Activated naive CD8-positive, alpha-beta T cell treated with anti-CD3 and anti-CD28 coated beads, Interleukin-2, amount 50 U/mL, for 16 hours (primary cell): Measurements from ENCODE around the gene PDE4A.
"Not testable (repeated sequence)": the region's sequence is repeated elsewhere in the genome, so short reads cannot be mapped to it uniquely, and the experiment has no call there.

Source experiments
- DNase-seq: peaks from one replicate; pipeline ENCODE4 v3.0.0-alpha.2; 2020; ENCODE audit warnings: low read depth, low spot score

The PDE4A gene

GRCh38 chr19:10403137-10404021, 17.0 kb upstream of the PDE4A start, which contains the start of gene CDC37:
CDC37 (minus strand) TSS chr19:10403542; CDS start chr19:10403479, 63 bp downstream.
- DNase-seq: peak; percentile 92

- DNase-seq: no peak
Measured at GRCh38 chr19:10404888-10405820, 15.2 kb upstream of the PDE4A start.

GRCh38 chr19:10406191-10406590, 14.1 kb upstream of the PDE4A start:
- no peak for DNase-seq

- DNase-seq: no peak
Measured at GRCh38 chr19:10407096-10407495, 13.2 kb upstream of the PDE4A start.

- no peak for DNase-seq
Measured at GRCh38 chr19:10408511-10409283, 11.6 kb upstream of the PDE4A start.

- DNase-seq: not testable (repeated sequence)
Measured at GRCh38 chr19:10411224-10411623, 9.1 kb upstream of the PDE4A start.

GRCh38 chr19:10412257-10412977, 7.9 kb upstream of the PDE4A start:
- no peak for DNase-seq

- DNase-seq: no peak
Measured at GRCh38 chr19:10416083-10416379, 4.3 kb upstream of the PDE4A start.

- peak; percentile 78 for DNase-seq
Measured at GRCh38 chr19:10416380-10417257, 3.7 kb upstream of the PDE4A start.

- DNase-seq: no peak
Measured at GRCh38 chr19:10417541-10418234, 2.6 kb upstream of the PDE4A start.

- no peak for DNase-seq
Measured at GRCh38 chr19:10418235-10418484, 2.2 kb upstream of the PDE4A start.

GRCh38 chr19:10418485-10419199, 1.7 kb upstream of the PDE4A start:
- DNase-seq: no peak

- no peak for DNase-seq
Measured at GRCh38 chr19:10419200-10419645, 1.1 kb upstream of the PDE4A start.

- no peak for DNase-seq
Measured at GRCh38 chr19:10419646-10420443, 493 bp upstream of the PDE4A start.

- DNase-seq: no peak
Measured at GRCh38 chr19:10421240-10422045, 1.1 kb downstream of the PDE4A start.

GRCh38 chr19:10422046-10422461, 1.7 kb downstream of the PDE4A start:
- no peak for DNase-seq

GRCh38 chr19:10422846-10423245, 2.5 kb downstream of the PDE4A start:
- DNase-seq: no peak
